Caco-2 (cell line): Measurements from ENCODE around the gene UBAP2. TPM values are rescaled to one million over a fixed set of nuclear protein-coding genes. Genes with fewer than 3 reads are reported as not detected.

Experiments used
- BruUV-seq: library from RNA; stranded (reverse); fragments of 400-500 nt; replicated peaks from 2 replicates; lab custom pipeline; 2021; lab: Mats Ljungman, UMichigan
- CTCF ChIA-PET: fragments of 300-600 bp; sonication (Branson Sonifier 250); formaldehyde crosslinking; loops from one replicate; lab custom pipeline; 2022; ENCODE audit warnings: antibody characterized with exemption; lab: Charles Lee
- POLR2A ChIA-PET: fragments of 300-600 bp; sonication (Branson Sonifier 250); formaldehyde crosslinking; loops from one replicate; lab custom pipeline; 2022; ENCODE audit warnings: antibody characterized with exemption; lab: Charles Lee
- DNase-seq, 2 experiments: peaks; one replicate each; pipeline versions ENCODE4 v3.0.0 to v3.0.0-alpha.2; 2020 to 2022
- H3K27me3 ChIP-seq: replicated peaks from 2 replicates; pipeline ENCODE4 v1.6.0; 2011; ENCODE audit warnings: low read length; ENCODE audit not compliant: control insufficient read depth, insufficient read depth
- H3K36me3 ChIP-seq: 2 replicates; pipeline ENCODE4 v1.5.1; 2011; ENCODE audit warnings: low read length; ENCODE audit not compliant: control insufficient read depth, insufficient read depth
- H3K4me1 ChIP-seq: fragments of 250-450 bp; sonication (Bioruptor Pico); 2 replicates; pipeline ENCODE4 v1.5.1; 2020; ENCODE audit warnings: mild to moderate bottlenecking
- H3K4me3 ChIP-seq: 2 replicates; pipeline ENCODE4 v1.5.1; 2011; ENCODE audit warnings: low read depth, mild to moderate bottlenecking, control low read depth, low read length
- H3K9me3 ChIP-seq: fragments of 250-450 bp; sonication (Bioruptor Pico); 2 replicates; pipeline ENCODE4 v1.5.1; 2020; ENCODE audit warnings: mild to moderate bottlenecking, moderate library complexity
- H3K27ac Mint-ChIP-seq: one replicate; pipeline ENCODE4 v1.8.0; 2022; ENCODE audit warnings: mixed read lengths; ENCODE audit not compliant: unreplicated experiment
- H3K27me3 Mint-ChIP-seq: one replicate; pipeline ENCODE4 v1.8.0; 2022; ENCODE audit warnings: mixed read lengths; ENCODE audit not compliant: insufficient read depth, unreplicated experiment
- H3K36me3 Mint-ChIP-seq: one replicate; pipeline ENCODE4 v1.8.0; 2022; ENCODE audit warnings: mild to moderate bottlenecking, mixed read lengths; ENCODE audit not compliant: insufficient read depth, unreplicated experiment
- H3K4me1 Mint-ChIP-seq: one replicate; pipeline ENCODE4 v1.8.0; 2022; ENCODE audit warnings: low read depth, mixed read lengths; ENCODE audit not compliant: unreplicated experiment
- H3K4me3 Mint-ChIP-seq: one replicate; pipeline ENCODE4 v1.8.0; 2022; ENCODE audit warnings: mild to moderate bottlenecking, moderate library complexity, mixed read lengths; ENCODE audit not compliant: unreplicated experiment
- H3K9me3 Mint-ChIP-seq: one replicate; pipeline ENCODE4 v1.8.0; 2022; ENCODE audit warnings: mixed read lengths; ENCODE audit not compliant: unreplicated experiment
- intact Hi-C: fragments of 100-400 bp; cut with micrococcal nuclease; formaldehyde crosslinking; loops from one replicate; pipeline ENCODE4 v1.10.0; 2022; ENCODE audit not compliant: unreplicated experiment
- total RNA-seq: library from RNA; stranded (reverse); gene quantifications from 2 replicates; pipeline ENCODE4 v1.2.3, GENCODE V29; 2022
- TF ChIP-seq, protein P1 (sequence below), 2 experiments: fragments of 200-600 bp in 1 of 2; IDR thresholded peaks; 1 replicate in 1 of 2; 2 replicates in 1 of 2; pipeline versions ENCODE4 v1.5.1 to v1.8.0; 2011 to 2022; ENCODE audit warnings: antibody characterized with exemption in 1 of 2, control low read depth in 1 of 2, inconsistent platforms in 1 of 2, low read depth in 1 of 2, low read length in 1 of 2, mild to moderate bottlenecking in 1 of 2, moderate library complexity in 1 of 2; ENCODE audit not compliant: insufficient read depth in 1 of 2, severe bottlenecking in 1 of 2, unreplicated experiment in 1 of 2

The UBAP2 gene
- total RNA-seq, 1 experiment from 2014 or later: 87.5 TPM

GRCh38 chr9:34085581-34086500 lies 37.2 kb upstream of the UBAP2 start:
- POLR2A ChIA-PET: interaction anchor here (0.7 kb wide), 1 partner anchor 12 kb away, joined by 3 read pairs; no protein-coding TSS in a partner anchor
- Mint-ChIP-seq H3K36me3 (peaks cover 30% of the 10 kb centered on the region), H3K4me3 (no peak overlapping the region), H3K27me3 (no peaks in the 10 kb centered on the region), H3K4me1 (no peaks in the 10 kb centered on the region), H3K27ac (no peak overlapping the region), H3K9me3 (no peaks in the 10 kb centered on the region)
- intact Hi-C loops: no loop called here
- Histone ChIP-seq H3K36me3 (peaks cover 1% of the 10 kb centered on the region), H3K4me3 (no peak overlapping the region), H3K9me3 (no peaks in the 10 kb centered on the region), H3K4me1 (no peaks in the 10 kb centered on the region), H3K27me3 (no peaks in the 10 kb centered on the region)
- no TSS peak for BruUV-seq
- CTCF ChIA-PET: no interaction called here
- no peak for DNase-seq
- TF ChIP-seq, protein P1, sequence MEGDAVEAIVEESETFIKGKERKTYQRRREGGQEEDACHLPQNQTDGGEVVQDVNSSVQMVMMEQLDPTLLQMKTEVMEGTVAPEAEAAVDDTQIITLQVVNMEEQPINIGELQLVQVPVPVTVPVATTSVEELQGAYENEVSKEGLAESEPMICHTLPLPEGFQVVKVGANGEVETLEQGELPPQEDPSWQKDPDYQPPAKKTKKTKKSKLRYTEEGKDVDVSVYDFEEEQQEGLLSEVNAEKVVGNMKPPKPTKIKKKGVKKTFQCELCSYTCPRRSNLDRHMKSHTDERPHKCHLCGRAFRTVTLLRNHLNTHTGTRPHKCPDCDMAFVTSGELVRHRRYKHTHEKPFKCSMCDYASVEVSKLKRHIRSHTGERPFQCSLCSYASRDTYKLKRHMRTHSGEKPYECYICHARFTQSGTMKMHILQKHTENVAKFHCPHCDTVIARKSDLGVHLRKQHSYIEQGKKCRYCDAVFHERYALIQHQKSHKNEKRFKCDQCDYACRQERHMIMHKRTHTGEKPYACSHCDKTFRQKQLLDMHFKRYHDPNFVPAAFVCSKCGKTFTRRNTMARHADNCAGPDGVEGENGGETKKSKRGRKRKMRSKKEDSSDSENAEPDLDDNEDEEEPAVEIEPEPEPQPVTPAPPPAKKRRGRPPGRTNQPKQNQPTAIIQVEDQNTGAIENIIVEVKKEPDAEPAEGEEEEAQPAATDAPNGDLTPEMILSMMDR (IDR thresholded peaks at IDR 0.05; ENCODE audit: insufficient read depth in 1 of 2, low read depth in 1 of 2, low read length in 1 of 2, severe bottlenecking in 1 of 2, unreplicated experiment in 1 of 2): no peak

- Histone ChIP-seq H3K36me3 (peaks cover 1% of the 10 kb centered on the region), H3K9me3 (no peaks in the 10 kb centered on the region), H3K27me3 (no peaks in the 10 kb centered on the region), H3K4me3 (no peak overlapping the region), H3K4me1 (no peaks in the 10 kb centered on the region)
- TF ChIP-seq, protein P1 (IDR thresholded peaks at IDR 0.05; ENCODE audit: insufficient read depth in 1 of 2, low read depth in 1 of 2, low read length in 1 of 2, severe bottlenecking in 1 of 2, unreplicated experiment in 1 of 2): no peak
- ChIA-PET POLR2A (no interaction called here), CTCF (no interaction called here)
- H3K27me3 Mint-ChIP-seq: no peaks in the 10 kb centered on the region
- DNase-seq: no peak
- intact Hi-C loops: no loop called here
- H3K36me3 Mint-ChIP-seq: peaks cover 20% of the 10 kb centered on the region
- H3K9me3 Mint-ChIP-seq: no peaks in the 10 kb centered on the region
- no peak overlapping the region for H3K27ac Mint-ChIP-seq
- no TSS peak for BruUV-seq
- H3K4me1 Mint-ChIP-seq: no peaks in the 10 kb centered on the region
- no peak overlapping the region for H3K4me3 Mint-ChIP-seq
These were observed 35.9 kb upstream of the UBAP2 start for GRCh38 chr9:34084562-34084961.

GRCh38 chr9:34079181-34079580 lies 30.5 kb upstream of the UBAP2 start:
- ChIA-PET POLR2A (no interaction called here), CTCF (no interaction called here)
- TF ChIP-seq, protein P1 (IDR thresholded peaks at IDR 0.05; ENCODE audit: insufficient read depth in 1 of 2, low read depth in 1 of 2, low read length in 1 of 2, severe bottlenecking in 1 of 2, unreplicated experiment in 1 of 2): no peak
- H3K36me3 ChIP-seq: no peaks in the 10 kb centered on the region
- BruUV-seq: no TSS peak
- DNase-seq: peak; percentile 37 to 51
- Mint-ChIP-seq H3K4me1 (peaks cover 4% of the 10 kb centered on the region), H3K36me3 (peaks cover 4% of the 10 kb centered on the region), H3K4me3 (no peak overlapping the region), H3K27ac (no peak overlapping the region), H3K9me3 (no peaks in the 10 kb centered on the region), H3K27me3 (no peaks in the 10 kb centered on the region)
- no peak overlapping the region for H3K4me3 ChIP-seq
- H3K27me3 ChIP-seq: no peaks in the 10 kb centered on the region
- no peaks in the 10 kb centered on the region for H3K9me3 ChIP-seq
- intact Hi-C loops: no loop called here
- H3K4me1 ChIP-seq: no peaks in the 10 kb centered on the region; the same call in 1 of the 2 replicates
